GM18909 (cell line): ENCODE results near the gene MYRIP.
"Not testable (repeated sequence)": the region's sequence is repeated elsewhere in the genome, so short reads cannot be mapped to it uniquely, and the experiment has no call there.

Experiments used
- ATAC-seq: cut with Tn5 transposase; IDR thresholded peaks from one replicate; pipeline ENCODE4 v1.9.1; 2021; ENCODE audit warnings: mild to moderate bottlenecking; ENCODE audit not compliant: unreplicated experiment, poor library complexity

MYRIP gene

GRCh38 chr3:40071683-40072238 lies 262.4 kb downstream of the MYRIP start:
- no peak for ATAC-seq

- ATAC-seq = no peak
These were observed 264.1 kb downstream of the MYRIP start for GRCh38 chr3:40073310-40074007.

DNA sequence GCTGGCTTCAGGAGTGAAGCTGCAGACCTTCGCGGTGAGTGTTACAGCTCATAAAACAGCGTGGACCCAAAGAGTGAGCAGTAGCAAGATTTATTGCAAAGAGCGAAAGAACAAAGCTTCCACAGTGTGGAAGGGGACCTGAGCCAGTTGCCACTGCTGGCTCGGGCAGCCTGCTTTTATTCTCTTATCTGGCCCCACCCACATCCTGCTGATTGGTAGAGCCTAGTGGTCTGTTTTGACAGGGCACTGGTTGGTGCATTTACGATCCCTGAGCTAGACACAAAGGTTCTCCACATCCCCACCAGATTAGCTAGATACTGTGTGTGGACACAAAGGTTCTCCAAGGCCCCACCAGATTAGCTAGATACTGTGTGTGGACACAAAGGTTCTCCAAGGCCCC lies 267.7 kb downstream of the MYRIP start:
- ATAC-seq = not testable (repeated sequence)

DNA sequence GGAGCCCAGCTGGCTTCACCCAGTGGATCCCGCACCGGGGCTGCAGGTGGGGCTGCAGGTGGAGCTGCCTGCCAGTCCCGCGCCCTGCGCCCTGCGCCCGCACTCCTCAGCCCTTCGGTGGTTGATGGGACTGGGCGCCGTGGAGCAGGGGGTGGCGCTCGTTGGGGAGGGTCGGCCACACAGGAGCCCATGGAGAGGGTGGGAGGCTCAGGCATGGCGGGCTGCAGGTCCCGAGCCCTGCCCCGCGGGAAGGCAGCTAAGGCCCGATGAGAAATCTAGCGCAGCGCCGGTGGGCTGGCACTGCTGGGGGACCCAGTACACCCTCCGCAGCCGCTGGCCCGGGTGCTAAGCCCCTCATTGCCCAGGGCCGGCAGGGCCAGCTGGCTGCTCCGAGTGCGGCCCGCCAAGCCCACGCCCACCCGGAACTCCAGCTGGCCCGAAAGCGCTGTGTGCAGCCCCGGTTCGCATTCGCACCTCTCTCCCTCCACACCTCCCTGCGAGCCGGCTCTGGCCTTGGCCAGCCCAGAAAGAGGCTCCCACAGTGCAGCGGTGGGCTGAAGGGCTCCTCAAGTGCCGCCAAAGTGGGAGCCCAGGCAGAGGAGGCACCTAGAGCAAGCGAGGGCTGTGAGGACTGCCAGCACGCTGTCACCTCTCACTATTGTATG lies 268.6 kb downstream of the MYRIP start:
- not testable (repeated sequence) for ATAC-seq

DNA sequence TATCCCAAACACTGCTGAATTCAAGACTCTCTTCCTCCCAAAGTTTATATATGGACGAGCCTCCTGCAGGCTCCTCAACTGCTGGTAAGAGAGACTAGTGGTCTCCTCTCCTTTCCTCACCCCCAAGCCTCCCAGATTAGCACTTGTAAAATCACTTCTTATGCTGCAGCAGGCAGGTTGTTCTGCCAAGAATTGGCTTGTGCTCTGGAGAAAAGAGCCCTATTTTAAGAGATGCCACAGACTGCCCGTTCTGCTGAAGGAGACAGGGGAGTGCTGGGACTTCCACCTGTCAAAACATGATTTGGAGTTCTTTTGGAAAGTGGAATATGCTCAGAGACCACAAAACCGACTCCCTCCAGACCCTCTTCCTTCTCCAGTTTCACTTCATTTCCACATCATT lies 269.2 kb downstream of the MYRIP start:
- ATAC-seq = no peak

DNA sequence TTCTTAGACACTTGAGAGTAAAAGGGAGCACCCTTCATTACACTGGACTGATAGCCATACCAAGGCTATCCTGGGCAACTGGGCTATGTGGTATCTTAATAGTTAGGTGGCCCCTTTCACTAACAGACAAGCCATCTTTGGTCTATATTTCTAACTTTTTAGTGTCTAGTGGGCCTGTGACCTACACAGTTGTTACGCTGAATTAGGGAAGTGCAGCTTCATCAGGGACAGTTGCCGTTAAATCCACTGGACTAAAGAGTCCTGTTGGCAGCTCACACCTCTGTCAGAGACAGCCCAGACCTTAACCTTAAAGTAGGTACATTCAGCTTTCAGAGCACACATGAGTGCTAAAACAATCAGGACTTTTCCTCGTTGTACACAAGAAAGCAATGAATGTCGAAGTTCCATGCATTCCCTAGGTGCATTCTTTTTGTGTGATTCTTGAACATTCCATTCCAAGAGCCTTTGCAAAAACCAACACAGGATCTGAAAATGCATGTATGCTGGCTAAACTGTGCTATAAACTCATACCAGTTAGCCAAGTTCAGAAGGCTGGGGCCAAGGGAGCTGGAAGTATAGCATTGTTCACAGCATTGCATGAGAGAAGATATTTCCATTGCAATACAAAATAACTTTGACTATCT lies 269.9 kb downstream of the MYRIP start:
- ATAC-seq = no peak

GRCh38 chr3:40079847-40080240 lies 270.4 kb downstream of the MYRIP start:
- ATAC-seq = no peak

- ATAC-seq = no peak
These were observed 273.7 kb downstream of the MYRIP start for GRCh38 chr3:40083066-40083465.

- ATAC-seq = not testable (repeated sequence)
These were observed 275.0 kb downstream of the MYRIP start for GRCh38 chr3:40084424-40084823.

- no peak for ATAC-seq
These were observed 277.8 kb downstream of the MYRIP start for GRCh38 chr3:40086890-40087883.

- no peak for ATAC-seq
These were observed 279.2 kb downstream of the MYRIP start for GRCh38 chr3:40088527-40089170.

- ATAC-seq = no peak
These were observed 287.3 kb downstream of the MYRIP start for GRCh38 chr3:40096661-40097111.

GRCh38 chr3:40097131-40098117 lies 288.0 kb downstream of the MYRIP start:
- no peak for ATAC-seq

DNA sequence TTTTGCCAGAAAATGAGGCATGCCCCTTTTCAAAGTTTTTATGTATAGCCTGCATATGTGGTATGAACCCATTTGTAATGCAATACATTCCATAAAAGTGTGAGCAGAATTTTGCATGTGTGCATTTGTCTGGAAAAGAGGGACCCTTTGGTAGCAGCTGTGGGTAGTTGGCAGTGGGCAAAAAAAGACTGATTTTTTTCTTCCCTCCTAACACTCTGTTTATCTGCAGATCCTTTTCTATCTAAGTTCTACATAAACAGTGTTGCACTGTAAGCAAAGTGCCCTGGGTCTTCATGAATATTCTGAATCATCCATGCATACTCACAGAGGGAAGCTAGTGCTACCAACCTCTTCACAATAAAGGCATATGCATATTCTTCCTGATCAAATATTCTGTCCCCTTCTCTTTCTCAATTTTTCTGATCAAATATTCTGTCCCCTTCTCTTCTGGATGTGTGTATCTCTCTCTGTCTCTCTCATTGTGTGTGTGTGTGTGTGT lies 288.9 kb downstream of the MYRIP start:
- no peak for ATAC-seq

DNA sequence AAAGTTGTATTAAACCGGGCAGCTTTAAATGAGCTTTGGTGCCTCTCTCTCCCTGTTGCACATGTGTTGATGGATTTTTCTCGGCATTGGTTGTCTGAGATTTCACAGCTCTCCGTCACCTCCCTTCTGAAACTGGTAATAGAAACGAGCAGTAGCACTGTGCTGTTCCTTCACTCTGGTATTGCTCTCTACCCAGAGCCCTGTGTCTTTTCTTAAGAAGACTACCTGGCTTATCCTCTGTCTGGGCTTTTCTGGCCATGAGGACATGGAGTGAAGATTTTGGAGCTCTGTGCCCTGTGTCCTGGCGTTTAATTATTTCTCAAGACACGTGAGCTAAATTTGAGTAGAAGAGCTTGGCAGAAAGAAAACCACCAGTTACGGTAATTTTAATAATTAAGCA lies 290.5 kb downstream of the MYRIP start:
- no peak for ATAC-seq

- no peak for ATAC-seq
These were observed 292.8 kb downstream of the MYRIP start for GRCh38 chr3:40102182-40102581.

DNA sequence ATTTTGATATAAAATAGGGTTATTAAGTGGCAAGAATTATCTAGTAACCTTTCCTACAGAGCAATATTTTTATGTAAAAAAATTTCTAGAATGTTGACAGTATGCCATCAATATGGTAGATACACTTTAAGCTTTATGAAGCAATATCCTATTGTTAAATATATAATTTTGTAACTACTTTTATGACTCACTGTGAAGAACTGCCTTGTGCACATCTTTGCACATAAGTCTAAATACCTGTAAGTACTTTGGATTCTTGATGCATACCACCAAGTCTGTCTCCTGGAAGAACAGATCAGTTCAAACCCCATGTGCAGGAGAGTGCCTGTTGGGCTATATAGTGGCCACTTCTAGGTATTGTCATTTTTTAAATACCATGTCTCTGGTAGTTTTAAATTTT lies 294.4 kb downstream of the MYRIP start:
- ATAC-seq = no peak

DNA sequence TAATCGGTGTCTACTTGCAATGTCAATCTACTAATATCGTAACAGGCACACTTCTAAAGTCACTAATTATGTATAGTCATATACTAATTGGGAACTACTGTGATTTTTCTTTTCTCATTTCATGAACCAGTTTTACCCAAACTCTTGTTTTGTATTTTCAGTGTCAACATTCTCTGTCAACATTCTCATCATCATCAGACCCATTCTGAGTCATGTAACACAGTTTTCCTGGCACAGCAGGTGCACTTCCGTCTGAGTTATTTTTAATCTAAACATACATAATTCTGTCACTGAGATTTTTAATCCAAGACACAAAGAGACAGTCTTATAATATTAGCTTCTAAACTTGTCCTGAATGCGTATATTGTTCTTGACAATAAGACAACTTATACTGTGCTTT lies 295.0 kb downstream of the MYRIP start:
- ATAC-seq = no peak
